Activated CD4-positive, alpha-beta T cell treated with anti-CD3 and anti-CD28 coated beads, Interleukin-2, amount 50 U/mL, for 16 hours (primary cell): Measurements from ENCODE around the gene PGLYRP4.
"Not testable (repeated sequence)": the region's sequence is repeated elsewhere in the genome, so short reads cannot be mapped to it uniquely, and the experiment has no call there.

Experiments
- DNase-seq: peaks from one replicate; pipeline ENCODE4 v3.0.0-alpha.2; 2020

Gene PGLYRP4

DNA sequence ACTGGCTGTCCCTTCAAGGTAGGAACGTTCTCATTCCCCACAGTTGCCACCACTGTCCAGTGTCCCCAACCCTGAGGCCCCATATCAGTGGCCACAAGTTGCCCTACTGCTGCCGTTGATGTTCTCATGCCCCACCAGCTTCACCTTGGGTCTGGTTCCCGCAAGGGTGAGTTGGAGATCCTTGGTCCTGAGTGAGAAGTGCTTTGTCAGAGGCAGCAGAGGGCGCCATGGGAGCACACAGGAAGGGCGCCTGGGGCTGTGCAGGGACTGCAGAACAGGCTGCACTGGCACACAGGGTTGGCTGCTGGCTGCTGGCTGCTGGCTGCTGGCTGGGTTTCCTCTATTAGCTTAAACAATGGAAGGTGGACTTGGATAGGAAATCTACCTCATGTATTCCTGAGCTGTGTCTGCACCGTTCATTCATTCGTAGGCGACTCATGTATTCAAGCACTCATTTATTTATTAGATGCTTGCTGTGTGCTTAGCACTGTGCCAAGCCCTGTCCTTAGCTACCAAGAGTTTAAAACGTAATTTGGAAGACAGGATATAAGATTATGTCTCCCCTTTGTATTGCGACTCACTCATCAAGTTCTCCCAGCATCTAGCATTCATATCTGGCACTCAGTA, 6.9 kb upstream of the PGLYRP4 start:
- DNase-seq = peak; percentile 61

- no peak for DNase-seq
These were observed 6.0 kb upstream of the PGLYRP4 start for GRCh38 chr1:153354515-153355193.

DNA sequence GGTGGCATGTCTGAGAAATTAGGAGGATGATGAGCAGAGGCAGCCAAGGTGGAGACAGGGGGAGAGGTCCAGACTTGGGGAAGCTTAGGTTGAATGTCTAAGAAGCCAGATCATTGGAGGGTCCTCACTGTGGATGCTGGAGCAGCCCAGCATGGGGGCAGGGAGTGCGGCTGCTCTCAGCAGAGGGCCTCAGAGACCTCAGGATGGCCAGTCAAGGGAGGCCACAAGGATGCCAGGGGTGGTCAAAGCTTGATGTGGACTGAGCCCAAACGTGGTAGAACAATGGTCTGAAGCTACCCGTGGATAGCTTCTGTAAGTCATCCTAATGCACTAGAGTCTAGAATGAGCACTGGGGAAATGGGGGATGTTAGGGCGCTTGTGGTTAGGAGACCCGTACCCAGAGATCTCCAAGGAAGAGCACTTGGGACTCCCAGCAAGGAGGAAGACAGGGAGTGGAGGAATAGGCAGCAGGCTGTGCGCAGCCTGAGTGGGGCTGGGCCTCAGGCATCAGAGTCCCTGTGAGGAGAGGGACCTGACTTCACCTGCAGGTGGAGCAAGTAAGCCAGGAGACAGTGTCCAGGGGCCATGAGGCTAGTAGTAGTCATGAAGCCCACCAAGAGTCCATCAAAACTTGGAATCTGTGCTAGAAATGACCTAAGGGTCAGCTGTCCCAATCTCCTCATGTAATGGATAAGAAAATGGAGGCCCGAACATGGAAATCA, 4.7 kb upstream of the PGLYRP4 start:
- DNase-seq = no peak

DNA sequence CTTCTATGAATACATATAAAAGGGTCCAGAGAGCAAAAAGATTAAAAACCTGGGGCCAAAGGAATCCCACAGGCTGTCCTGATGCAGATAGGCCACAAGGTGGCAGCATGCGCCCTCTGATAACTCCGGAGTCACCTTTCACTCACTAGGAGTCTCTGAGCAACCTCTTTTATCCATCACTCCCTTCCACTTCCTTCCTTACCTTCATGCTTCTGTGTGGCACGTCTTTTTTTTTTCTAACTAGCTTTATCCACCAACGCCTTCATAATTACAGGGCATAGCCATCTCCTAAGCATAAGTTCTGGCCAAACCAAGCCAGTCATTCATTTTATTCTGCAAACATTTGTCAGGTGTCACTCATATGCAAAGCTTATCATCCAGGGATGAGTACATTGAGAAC, 3.9 kb upstream of the PGLYRP4 start:
- DNase-seq = peak; percentile 67

DNA sequence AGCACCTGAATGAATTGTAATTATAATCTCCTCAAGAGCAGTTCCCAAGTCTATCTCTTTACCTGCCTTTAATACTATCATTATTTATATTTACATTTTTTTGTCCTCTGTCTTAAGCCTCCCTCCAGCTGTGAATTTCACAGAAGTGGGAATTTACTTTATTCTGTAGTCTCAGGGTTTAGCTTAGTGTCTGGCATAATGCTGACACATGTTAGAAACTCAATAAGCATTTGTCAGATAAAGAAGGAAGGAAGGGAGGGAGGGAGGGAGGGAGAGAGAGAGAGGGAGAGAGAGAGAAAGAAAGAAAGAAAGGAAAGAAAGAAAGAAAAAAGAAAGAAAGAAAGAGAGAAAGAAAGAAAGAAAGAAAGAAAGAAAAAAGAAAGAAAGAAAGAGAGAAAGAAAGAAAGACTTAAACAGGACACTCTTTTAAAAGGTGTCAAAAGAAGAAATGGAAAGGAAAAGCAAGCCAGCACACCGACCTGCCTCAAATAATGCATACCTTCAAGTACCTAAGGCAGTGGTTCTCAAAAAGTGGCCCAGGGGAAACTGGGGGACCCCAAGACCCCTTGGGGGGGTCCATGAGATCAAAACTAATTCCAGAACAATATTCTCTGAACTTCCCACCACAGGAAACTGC, 1.8 kb upstream of the PGLYRP4 start:
- no peak for DNase-seq

GRCh38 chr1:153349363-153350320, 1.0 kb upstream of the PGLYRP4 start:
- no peak for DNase-seq

GRCh38 chr1:153347856-153348255, 785 bp downstream of the PGLYRP4 start:
- DNase-seq = no peak

- DNase-seq = not testable (repeated sequence)
These were observed 1.6 kb downstream of the PGLYRP4 start for GRCh38 chr1:153347049-153347448.

DNA sequence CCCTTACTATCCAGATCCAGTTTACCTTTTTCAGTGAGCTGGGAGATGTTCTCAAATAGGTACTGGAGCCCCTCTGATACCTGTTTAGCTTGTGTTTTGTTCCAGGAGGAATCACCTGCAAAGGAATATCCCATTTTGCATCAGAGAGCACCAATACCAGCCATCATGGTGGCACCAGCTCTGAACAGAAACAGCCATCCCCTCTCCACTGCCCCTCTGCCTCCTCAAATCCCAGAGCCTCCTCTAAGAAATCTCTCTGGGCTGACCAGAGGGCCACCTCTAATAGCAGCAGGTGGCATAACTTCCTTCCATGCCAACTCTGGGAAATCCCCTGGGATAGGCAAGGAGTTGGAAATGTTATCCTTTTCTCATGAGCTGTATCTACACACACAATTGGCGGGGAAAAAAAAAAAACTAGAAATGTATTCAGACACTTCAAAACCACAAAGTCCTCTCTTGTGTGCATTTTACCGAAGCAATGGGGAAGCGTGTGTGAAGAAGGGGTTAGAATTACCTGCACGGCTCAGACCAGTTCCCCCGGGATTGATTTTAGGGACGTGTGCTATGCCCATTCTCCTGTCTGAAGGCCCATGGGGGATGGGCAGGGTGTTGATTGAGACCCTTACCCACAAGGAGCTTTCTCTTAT, 2.4 kb downstream of the PGLYRP4 start:
- DNase-seq = no peak

GRCh38 chr1:153345187-153346076, 3.2 kb downstream of the PGLYRP4 start:
- no peak for DNase-seq

GRCh38 chr1:153344718-153345025, 4.0 kb downstream of the PGLYRP4 start:
- no peak for DNase-seq

DNA sequence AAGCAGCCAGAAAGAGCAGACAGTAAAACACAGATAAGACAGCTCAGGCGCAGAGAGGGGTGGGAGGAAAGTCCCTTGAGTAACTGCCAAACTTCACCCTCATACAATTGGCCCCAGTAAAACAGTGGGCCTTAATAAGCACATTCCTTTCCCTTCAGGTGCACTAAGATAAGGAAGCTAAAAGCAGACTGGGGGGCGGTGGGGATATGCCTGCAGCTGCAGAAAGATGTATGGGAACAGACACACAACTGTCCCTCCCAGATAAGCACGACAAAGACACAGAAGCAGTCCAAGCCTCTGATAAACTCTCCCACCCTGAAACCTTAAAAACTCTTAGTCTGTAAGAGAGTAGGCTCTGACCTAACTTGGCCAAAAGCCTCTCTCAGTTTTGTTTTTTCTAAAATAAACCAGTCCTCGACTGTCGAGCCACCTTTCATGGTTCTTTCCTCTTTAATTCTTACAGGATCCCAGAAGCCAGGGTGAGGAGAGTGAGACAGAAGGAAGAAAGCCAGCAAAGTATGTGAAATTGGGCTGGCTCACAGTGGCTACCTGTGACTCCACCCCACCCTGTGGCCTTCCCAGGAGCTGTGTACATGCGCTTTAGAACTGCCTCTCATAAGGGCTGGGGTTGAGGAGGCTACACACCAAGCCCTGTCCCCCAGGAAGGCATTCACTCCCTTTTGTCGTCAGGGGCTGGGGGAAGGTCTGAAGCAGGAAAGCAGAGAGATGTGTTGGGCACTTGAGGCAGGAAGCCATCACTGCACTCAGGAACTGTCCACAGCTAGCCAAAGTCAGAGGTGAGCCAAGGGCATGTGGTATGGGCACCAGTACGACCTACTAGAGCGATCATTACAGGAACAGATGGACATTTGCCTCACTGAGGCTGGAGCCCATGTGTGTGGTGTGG, 4.6 kb downstream of the PGLYRP4 start:
- DNase-seq = peak; percentile 16

GRCh38 chr1:153343040-153343681, 5.5 kb downstream of the PGLYRP4 start:
- DNase-seq = no peak

GRCh38 chr1:153342178-153342577, 6.5 kb downstream of the PGLYRP4 start:
- no peak for DNase-seq

DNA sequence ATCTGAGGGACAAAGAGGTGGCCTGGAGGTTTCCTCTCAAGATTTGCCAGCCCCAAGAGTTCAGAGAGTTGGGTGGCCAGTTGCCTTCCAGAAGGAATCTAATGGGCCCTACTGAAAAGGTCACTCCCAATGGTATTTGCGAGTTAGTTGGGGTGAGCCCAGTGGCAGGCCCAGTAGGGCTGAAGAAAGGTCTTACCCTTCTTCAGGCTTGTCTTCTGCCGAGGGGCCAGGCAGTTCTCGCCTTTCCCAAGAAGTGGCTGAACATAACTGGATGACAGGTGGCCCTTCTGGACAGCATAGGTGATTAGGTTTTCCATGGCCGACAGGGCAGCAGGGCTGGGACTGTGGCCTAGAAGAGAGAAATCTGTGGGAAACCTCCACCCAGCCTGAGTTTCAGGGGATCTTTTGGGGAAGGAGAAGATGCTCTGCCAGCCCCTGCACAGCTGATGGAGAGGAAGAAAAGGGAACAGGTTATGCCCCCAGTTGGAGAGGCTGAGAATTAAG, 7.2 kb downstream of the PGLYRP4 start:
- DNase-seq = no peak

DNA sequence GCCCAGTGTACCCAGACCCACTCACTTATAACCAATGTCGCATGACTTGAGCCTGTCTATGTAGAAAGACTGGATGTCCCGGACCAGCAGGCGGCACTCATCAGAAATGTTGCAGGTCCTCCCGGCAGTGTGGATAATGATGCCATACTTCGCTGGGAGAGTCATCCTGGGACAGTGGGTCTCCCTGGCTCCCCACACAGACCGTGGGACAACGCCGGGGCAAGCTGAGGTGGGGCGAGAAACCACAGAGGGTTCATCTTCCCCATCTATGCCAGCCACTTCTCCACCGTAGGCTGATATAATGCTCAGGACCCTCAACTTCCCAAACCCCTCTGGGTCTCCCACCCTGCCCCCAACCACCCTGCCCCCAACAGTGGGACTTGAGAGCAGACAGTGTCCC, 8.3 kb downstream of the PGLYRP4 start:
- no peak for DNase-seq

DNA sequence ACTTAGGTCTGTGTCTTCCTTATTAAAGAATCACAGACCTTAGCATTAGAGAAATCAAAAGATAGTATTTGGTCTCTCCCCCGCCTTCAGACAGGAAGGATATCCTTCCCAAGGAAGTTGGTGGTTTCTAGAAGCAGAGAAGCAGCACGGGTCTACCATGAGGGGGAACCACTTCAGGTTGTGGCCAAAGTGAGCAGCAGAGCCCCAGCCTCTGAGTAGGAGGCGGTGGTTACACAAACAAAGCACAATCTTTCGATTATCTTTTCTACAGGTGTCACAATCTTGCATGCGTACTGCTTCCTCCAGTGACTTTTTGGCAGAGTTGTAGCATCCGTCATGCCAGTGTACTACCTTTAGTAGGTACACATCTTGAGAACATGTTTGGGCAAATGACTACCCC, 8.8 kb downstream of the PGLYRP4 start:
- no peak for DNase-seq

- DNase-seq = no peak
These were observed 10.4 kb downstream of the PGLYRP4 start for GRCh38 chr1:153337980-153338853.
